ENCODE measurements around the gene C12orf42.

DNA sequence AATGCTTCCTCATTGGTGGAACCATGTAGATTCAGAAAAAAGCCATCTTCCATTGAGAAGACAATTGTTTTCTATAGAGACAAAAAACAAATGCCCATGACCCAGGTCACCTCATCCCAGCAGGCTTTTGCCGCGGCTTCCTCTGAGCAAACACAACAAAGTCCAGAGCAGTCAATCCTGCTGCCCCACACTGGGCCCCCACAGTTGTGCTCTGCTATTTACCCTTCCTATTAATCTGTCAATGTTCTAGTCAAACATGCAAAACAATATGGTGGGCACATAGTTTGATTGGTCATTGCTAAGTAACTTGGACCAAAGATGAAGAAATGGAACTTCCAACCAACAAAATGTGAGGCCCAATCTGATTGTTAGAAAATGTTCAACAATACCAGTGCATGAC, 20.7 kb downstream of the C12orf42 start:
- TF ChIP-seq, protein P1, sequence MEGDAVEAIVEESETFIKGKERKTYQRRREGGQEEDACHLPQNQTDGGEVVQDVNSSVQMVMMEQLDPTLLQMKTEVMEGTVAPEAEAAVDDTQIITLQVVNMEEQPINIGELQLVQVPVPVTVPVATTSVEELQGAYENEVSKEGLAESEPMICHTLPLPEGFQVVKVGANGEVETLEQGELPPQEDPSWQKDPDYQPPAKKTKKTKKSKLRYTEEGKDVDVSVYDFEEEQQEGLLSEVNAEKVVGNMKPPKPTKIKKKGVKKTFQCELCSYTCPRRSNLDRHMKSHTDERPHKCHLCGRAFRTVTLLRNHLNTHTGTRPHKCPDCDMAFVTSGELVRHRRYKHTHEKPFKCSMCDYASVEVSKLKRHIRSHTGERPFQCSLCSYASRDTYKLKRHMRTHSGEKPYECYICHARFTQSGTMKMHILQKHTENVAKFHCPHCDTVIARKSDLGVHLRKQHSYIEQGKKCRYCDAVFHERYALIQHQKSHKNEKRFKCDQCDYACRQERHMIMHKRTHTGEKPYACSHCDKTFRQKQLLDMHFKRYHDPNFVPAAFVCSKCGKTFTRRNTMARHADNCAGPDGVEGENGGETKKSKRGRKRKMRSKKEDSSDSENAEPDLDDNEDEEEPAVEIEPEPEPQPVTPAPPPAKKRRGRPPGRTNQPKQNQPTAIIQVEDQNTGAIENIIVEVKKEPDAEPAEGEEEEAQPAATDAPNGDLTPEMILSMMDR (conservative IDR thresholded peaks at IDR 0.05), result no peak
- no peak for TF ChIP-seq EZH2 (IDR thresholded peaks at IDR 0.05; ENCODE audit: low read depth)
